IPS DF 19.7 (cell line): Measurements from ENCODE around the gene SLC4A7.
"Not testable (repeated sequence)": the region's sequence is repeated elsewhere in the genome, so short reads cannot be mapped to it uniquely, and the experiment has no call there.

ENCODE experiments used
- DNase-seq: peaks from one replicate; pipeline ENCODE4 v3.0.0-alpha.2; 2013; ENCODE audit warnings: low read depth, low spot score

SLC4A7 gene

GRCh38 chr3:27484015-27484844 lies at the start of gene SLC4A7:
SLC4A7 (minus strand) TSS chr3:27484384; CDS start chr3:27484126, 258 bp downstream.
- DNase-seq, result peak; percentile 86

GRCh38 chr3:27533261-27533607 lies 49.0 kb upstream of the SLC4A7 start:
- no peak for DNase-seq

- no peak for DNase-seq
These were observed 48.5 kb upstream of the SLC4A7 start for GRCh38 chr3:27532426-27533260.

GRCh38 chr3:27531193-27531751 lies 47.1 kb upstream of the SLC4A7 start:
- DNase-seq, result not testable (repeated sequence)

- no peak for DNase-seq
These were observed 44.6 kb upstream of the SLC4A7 start for GRCh38 chr3:27528791-27529190.

- DNase-seq, result no peak
These were observed 42.6 kb upstream of the SLC4A7 start for GRCh38 chr3:27526614-27527315.

GRCh38 chr3:27521872-27522265 lies 37.7 kb upstream of the SLC4A7 start:
- DNase-seq, result no peak

- DNase-seq, result no peak
These were observed 37.1 kb upstream of the SLC4A7 start for GRCh38 chr3:27521179-27521871.

GRCh38 chr3:27511724-27512422 lies 27.7 kb upstream of the SLC4A7 start:
- no peak for DNase-seq

- DNase-seq, result no peak
These were observed 25.2 kb upstream of the SLC4A7 start for GRCh38 chr3:27509376-27509775.

- no peak for DNase-seq
These were observed 24.2 kb upstream of the SLC4A7 start for GRCh38 chr3:27508424-27508823.

- no peak for DNase-seq
These were observed 23.5 kb upstream of the SLC4A7 start for GRCh38 chr3:27507515-27508266.

- DNase-seq, result no peak
These were observed 22.9 kb upstream of the SLC4A7 start for GRCh38 chr3:27507111-27507510.

GRCh38 chr3:27504749-27505148 lies 20.6 kb upstream of the SLC4A7 start:
- DNase-seq, result no peak

GRCh38 chr3:27503526-27503925 lies 19.3 kb upstream of the SLC4A7 start:
- no peak for DNase-seq

GRCh38 chr3:27501759-27502158 lies 17.6 kb upstream of the SLC4A7 start:
- DNase-seq, result no peak

GRCh38 chr3:27500986-27501385 lies 16.8 kb upstream of the SLC4A7 start:
- no peak for DNase-seq

- no peak for DNase-seq
These were observed 15.9 kb upstream of the SLC4A7 start for GRCh38 chr3:27500035-27500434.

GRCh38 chr3:27494784-27495183 lies 10.6 kb upstream of the SLC4A7 start:
- DNase-seq, result no peak

- no peak for DNase-seq
These were observed 4.6 kb upstream of the SLC4A7 start for GRCh38 chr3:27488821-27489220.
